Measurements from ENCODE around the gene ABR. TPM values are rescaled to one million over a fixed set of nuclear protein-coding genes. Genes with fewer than 3 reads are reported as not detected.
A peak's percentile ranks its signal among the peaks of the same experiment; 100 is the strongest.
"Not testable (repeated sequence)": the region's sequence is repeated elsewhere in the genome, so short reads cannot be mapped to it uniquely, and the experiment has no call there.

Gene ABR
- total and polyA plus RNA-seq, 8 donors: 59.0 to 187 (median 80.5) TPM

DNA sequence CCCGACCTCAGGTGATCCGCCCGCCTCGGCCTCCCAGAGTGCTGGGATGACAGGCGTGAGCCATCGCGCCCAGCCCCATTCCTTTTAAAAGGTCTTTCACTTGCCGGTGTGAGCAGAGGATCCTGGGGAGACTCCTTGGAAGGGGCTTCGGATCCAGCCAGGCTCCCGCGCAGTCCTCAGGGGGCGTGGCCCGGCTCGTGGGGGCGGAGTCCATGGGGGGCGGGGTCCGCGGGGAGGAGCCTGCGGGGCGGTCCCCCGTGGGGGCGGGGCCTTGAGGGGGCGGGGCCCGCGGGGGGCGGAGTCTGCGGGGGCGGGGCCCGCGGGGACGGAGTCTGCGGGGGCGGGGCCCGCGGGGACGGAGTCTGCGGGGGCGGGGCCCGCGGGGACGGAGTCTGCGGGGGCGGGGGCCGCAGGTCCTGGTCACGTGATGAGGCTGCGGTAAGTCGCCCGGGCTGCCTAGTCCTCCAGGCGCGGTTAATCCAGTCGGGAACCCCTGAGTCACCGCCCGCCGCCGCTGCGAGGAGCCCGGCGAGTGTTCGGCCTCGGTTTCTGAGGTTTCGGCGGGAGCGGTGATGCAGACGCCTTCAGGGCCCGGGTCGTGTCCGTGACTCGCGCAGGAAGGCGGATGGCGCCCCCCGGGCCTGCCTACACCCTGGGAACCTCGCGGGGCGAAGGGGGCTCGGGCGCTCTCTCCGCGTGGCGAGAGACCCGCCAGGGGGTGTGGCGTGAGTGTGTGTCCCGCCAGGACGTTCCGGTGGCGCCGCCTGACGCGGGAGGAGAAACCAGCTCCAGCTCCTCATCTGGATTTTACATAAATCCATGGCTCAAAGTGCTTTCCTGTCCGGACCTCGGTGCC, 23.6 kb upstream of the ABR start:
- H3K4me1 ChIP-seq: peaks cover 2 to 83% of the 10 kb centered on the region in 2 donors
- TF ChIP-seq CTCF (IDR thresholded peaks at IDR 0.05): no peak
- DNase-seq (peak in 2 of 4 donors; percentile 81 to 94), ATAC-seq (peak; percentile 81)
- intact Hi-C loops (cut with DNase I): no loop called here
- H3K27me3 ChIP-seq: no peaks in the 10 kb centered on the region
- H3K9me3 ChIP-seq: no peaks in the 10 kb centered on the region
- H3K4me3 ChIP-seq: peak overlapping the region; percentile 27 to 49
- peak overlapping the region; percentile 30 to 81 for H3K27ac ChIP-seq
- H3K36me3 ChIP-seq: no peaks in the 10 kb centered on the region

DNA sequence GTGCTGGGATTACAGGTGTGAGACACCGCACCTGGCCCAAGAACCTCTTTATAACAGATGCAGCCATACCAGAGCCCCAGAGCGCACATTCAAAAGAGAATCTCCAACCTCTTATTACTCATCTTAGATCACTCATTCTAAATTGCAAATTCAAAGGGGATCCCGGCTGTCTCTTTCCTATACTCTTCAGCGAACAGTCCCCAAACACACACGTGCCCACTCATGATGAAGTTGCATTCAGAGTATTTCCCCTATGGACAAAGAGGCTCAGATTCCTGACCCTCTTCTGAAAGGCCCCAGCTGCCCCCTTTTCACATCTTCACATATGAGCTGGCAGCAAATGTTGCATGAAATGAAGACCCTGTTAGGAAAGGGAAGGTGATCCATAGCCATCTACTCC, 22.5 kb upstream of the ABR start:
- DNase-seq (no peak), ATAC-seq (no peak)
- Histone ChIP-seq H3K4me1 (peaks cover 10 to 85% of the 10 kb centered on the region in 2 donors), H3K9me3 (no peaks in the 10 kb centered on the region), H3K27me3 (no peaks in the 10 kb centered on the region), H3K4me3 (no peak overlapping the region), H3K36me3 (no peaks in the 10 kb centered on the region), H3K27ac (no peak overlapping the region)
- intact Hi-C loops (cut with DNase I): no loop called here
- TF ChIP-seq CTCF (IDR thresholded peaks at IDR 0.05): no peak

DNA sequence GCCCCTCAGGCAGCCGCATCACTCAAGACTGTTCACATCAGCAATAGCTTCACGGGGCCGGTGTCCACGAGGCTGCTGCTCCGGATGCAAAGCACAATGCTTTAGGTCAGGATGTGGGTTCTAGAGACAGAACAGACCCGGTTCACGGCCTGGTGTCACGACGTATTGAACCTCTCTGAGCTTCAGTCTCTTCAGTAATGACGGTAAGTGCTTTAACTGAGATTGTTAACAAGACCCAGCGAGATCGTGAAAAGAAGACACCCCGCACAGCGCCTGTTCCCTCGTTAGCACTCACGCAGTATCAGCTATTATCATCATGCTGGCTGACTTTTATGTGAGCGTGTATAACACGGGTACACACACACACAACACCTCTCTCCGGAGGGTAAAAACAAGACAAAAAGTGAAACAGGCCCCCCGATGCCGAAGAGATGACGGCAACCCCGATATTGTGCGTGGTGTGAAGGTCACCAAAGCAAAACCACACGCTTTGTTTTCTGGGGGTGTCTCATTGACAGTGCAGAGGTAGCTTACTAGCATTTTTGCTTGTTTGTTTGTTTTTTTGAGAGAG, 21.4 kb upstream of the ABR start:
- no peak for ATAC-seq
- intact Hi-C loops (cut with DNase I): no loop called here
- TF ChIP-seq CTCF (IDR thresholded peaks at IDR 0.05): no peak
- H3K9me3 ChIP-seq: no peaks in the 10 kb centered on the region
- no peak overlapping the region for H3K4me3 ChIP-seq
- peaks cover 15 to 86% of the 10 kb centered on the region in 2 donors for H3K4me1 ChIP-seq
- DNase-seq: peak in 1 of 4 donors; percentile 58
- no peak overlapping the region for H3K27ac ChIP-seq
- H3K36me3 ChIP-seq: no peaks in the 10 kb centered on the region
- no peaks in the 10 kb centered on the region for H3K27me3 ChIP-seq

GRCh38 chr17:1199271-1199743, 19.5 kb upstream of the ABR start:
- ATAC-seq; H3K4me3 ChIP-seq; H3K36me3 ChIP-seq; H3K9me3 ChIP-seq; intact Hi-C loops (cut with DNase I); H3K27me3 ChIP-seq: not testable (repeated sequence)
- Histone ChIP-seq H3K4me1 (peaks cover 15 to 75% of the 10 kb centered on the region in 2 donors), H3K27ac (peak overlapping the region; percentile 65 to 87)
- peak in 1 of 4 donors; percentile 34 for DNase-seq

DNA sequence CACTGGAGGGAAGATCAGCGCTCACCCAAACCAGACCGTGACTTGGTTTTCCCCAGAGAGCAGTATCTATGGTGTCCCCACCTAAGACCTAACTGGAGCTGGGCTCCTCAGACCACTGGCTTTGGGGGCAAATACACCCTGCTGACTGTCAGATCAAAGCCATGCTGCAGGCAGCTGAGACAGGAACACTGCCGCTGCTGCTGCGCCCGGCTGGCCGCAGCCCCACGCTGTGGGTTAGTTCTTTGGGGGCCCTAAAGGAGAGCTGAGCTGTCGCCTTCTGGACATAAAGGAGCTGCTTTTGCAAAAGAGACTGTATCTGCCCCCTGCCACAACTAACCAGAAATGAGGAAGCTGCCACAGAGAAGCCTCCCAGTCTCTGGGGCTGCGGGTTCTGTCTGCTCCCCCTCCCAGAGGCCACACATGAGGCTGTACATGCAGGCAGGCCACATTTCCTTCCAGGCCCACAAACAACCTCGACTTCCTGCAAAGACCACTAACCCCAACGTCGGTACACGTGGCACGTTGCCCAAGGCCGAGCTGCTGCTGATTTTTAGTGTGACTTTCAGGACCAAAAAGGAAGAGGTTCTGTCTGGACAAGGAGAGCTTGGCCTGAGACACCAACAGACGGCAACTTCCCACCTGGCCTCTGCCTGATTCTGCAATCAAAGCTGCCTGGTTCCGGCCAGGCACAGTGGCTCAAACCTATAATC, 18.2 kb upstream of the ABR start:
- peak; percentile 80 for ATAC-seq
- peak overlapping the region; percentile 85 to 87 for H3K27ac ChIP-seq
- peaks cover 15 to 77% of the 10 kb centered on the region in 2 donors for H3K4me1 ChIP-seq
- DNase-seq: peak in 2 of 4 donors; percentile 87 to 92
- TF ChIP-seq CTCF (IDR thresholded peaks at IDR 0.05): no peak
- no peak overlapping the region for H3K4me3 ChIP-seq
- intact Hi-C loops (cut with DNase I): no loop called here
- no peaks in the 10 kb centered on the region for H3K36me3 ChIP-seq
- H3K9me3 ChIP-seq: no peaks in the 10 kb centered on the region
- H3K27me3 ChIP-seq: no peaks in the 10 kb centered on the region
